Measurements from ENCODE around the gene KIF26B.

Gene KIF26B

GRCh38 chr1:245197911-245198379 lies 43.2 kb downstream of the KIF26B start:
- 17% methylated on average over 1 of the region's 1 CpG for WGBS
- Histone ChIP-seq H3K9me3 (ENCODE audit: insufficient read depth, low read depth, low read length) (no peaks in the 10 kb centered on the region), H3K4me3 (ENCODE audit: low read length) (no peak overlapping the region), H3K27me3 (ENCODE audit: insufficient read depth, low read length) (no peaks in the 10 kb centered on the region), H3K36me3 (ENCODE audit: insufficient read depth, low read length) (no peaks in the 10 kb centered on the region), H3K4me1 (ENCODE audit: insufficient read depth, low read length) (peaks cover 37% of the 10 kb centered on the region), H3K27ac (ENCODE audit: low read depth, low read length) (no peak overlapping the region), H3K9ac (ENCODE audit: low read depth, low read length) (no peak overlapping the region)

DNA sequence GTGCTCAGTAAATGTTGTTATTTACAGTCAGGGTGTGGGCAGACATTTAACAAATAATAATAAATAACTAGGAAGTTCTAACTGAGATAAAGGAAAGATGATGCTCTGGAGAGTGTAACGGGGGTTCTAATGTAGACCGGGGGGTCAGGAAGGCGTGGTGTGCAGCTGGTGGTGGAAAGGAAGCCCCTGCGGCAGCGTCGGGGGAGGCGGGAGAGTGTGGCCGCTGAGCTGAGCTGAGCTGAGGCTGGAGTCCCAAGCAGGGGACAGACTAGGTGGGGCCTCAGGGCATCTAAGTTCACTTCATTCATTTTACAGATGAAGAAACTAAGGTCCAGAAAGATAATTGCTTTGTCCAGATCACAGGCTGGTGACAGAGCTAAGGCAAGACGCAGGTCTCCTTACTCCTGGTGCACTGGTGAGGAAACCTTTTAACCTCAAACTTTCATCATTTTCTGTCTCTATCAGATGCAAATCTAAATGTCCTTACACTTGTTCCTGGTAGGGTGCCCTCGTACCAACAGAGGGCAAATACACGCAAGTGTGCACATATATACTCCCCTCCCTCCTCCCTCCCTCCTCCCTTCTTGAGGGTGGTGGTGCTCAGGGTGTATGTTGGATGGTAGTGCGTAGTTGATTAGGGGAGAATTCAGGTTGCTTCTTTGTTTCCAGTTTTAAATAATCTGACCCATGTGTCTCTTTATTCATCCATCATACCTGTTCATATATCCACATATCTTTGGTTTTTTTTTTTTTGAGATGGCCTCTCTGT lies 44.1 kb downstream of the KIF26B start:
- Histone ChIP-seq H3K9ac (ENCODE audit: low read depth, low read length) (no peak overlapping the region), H3K4me1 (ENCODE audit: insufficient read depth, low read length) (peaks cover 37% of the 10 kb centered on the region), H3K9me3 (ENCODE audit: insufficient read depth, low read depth, low read length) (no peaks in the 10 kb centered on the region), H3K4me3 (ENCODE audit: low read length) (no peak overlapping the region), H3K27ac (ENCODE audit: low read depth, low read length) (no peak overlapping the region), H3K27me3 (ENCODE audit: insufficient read depth, low read length) (no peaks in the 10 kb centered on the region), H3K36me3 (ENCODE audit: insufficient read depth, low read length) (no peaks in the 10 kb centered on the region)
- WGBS = 60% methylated on average over 10 of the region's 12 CpGs

DNA sequence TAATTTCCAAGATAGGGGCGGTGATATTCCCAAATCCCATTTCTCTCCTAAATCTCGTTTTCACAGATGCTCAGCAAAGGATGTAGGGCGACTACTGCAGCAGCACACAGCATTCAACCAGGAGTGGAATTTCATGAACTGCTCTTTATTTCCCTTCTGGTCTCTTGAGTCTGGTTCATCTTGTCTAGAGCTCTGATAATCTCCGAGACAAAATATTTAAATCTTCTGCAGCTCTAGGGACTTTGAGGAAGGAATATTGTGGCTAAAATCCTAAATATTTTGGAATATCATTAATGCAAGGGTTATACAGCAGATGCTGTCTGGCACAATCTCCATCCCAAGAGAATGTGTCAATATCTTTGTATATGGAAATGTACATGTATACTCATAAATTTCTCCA lies 45.4 kb downstream of the KIF26B start:
- Histone ChIP-seq H3K27ac (ENCODE audit: low read depth, low read length) (no peak overlapping the region), H3K27me3 (ENCODE audit: insufficient read depth, low read length) (no peaks in the 10 kb centered on the region), H3K4me1 (ENCODE audit: insufficient read depth, low read length) (peaks cover 32% of the 10 kb centered on the region), H3K9ac (ENCODE audit: low read depth, low read length) (no peak overlapping the region), H3K36me3 (ENCODE audit: insufficient read depth, low read length) (no peaks in the 10 kb centered on the region), H3K9me3 (ENCODE audit: insufficient read depth, low read depth, low read length) (no peaks in the 10 kb centered on the region), H3K4me3 (ENCODE audit: low read length) (no peak overlapping the region)
- WGBS = 90% methylated on average over 4 of the region's 4 CpGs

DNA sequence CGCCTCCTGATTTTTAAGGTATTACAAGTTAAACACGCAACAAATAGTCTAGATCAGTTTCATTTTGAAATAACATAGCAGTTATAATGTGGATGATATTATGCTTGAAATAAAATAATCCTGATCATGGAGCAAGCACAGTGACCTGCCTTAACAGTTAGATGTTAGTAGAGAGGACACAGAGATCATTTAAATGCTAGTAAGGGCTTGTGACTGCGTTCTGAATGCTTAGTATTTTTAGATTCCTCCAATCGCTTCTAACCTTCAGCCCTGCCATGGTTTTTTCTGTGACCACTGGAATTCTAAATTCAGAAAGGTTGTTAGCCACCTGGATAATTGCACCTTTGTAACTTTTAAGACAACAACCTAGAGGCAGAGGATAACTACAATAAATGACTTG lies 46.4 kb downstream of the KIF26B start:
- peaks cover 5% of the 10 kb centered on the region for H3K9me3 ChIP-seq (ENCODE audit: insufficient read depth, low read depth, low read length)
- no peak overlapping the region for H3K9ac ChIP-seq (ENCODE audit: low read depth, low read length)
- H3K36me3 ChIP-seq (ENCODE audit: insufficient read depth, low read length) = no peaks in the 10 kb centered on the region
- H3K4me1 ChIP-seq (ENCODE audit: insufficient read depth, low read length) = peaks cover 24% of the 10 kb centered on the region
- 85% methylated on average over 4 of the region's 4 CpGs for WGBS
- H3K27ac ChIP-seq (ENCODE audit: low read depth, low read length) = no peak overlapping the region
- no peak overlapping the region for H3K4me3 ChIP-seq (ENCODE audit: low read length)
- H3K27me3 ChIP-seq (ENCODE audit: insufficient read depth, low read length) = no peaks in the 10 kb centered on the region

DNA sequence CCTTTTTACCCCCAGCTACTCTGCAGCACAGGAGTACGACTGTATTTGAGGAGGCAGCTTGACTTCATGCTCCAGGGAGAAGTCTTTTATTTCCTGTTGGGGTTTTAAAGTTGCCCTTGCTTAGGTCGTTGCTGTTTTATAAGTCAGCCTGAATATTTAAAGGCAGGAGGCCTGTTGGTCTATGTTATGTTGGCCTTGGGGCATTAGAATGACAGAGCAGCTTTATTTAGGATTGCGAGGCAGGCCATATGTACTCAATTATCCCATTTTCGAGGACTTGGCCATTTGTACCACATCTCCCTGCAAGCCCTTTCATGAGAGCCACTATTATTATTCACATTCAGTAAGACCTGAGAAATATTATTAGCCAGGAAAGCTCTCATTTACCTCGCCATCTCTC lies 47.0 kb downstream of the KIF26B start:
- Histone ChIP-seq H3K27ac (ENCODE audit: low read depth, low read length) (no peak overlapping the region), H3K9ac (ENCODE audit: low read depth, low read length) (no peak overlapping the region), H3K4me1 (ENCODE audit: insufficient read depth, low read length) (peaks cover 22% of the 10 kb centered on the region), H3K9me3 (ENCODE audit: insufficient read depth, low read depth, low read length) (peaks cover 11% of the 10 kb centered on the region), H3K27me3 (ENCODE audit: insufficient read depth, low read length) (no peaks in the 10 kb centered on the region), H3K36me3 (ENCODE audit: insufficient read depth, low read length) (no peaks in the 10 kb centered on the region), H3K4me3 (ENCODE audit: low read length) (no peak overlapping the region)
- 63% methylated on average over 5 of the region's 5 CpGs for WGBS

DNA sequence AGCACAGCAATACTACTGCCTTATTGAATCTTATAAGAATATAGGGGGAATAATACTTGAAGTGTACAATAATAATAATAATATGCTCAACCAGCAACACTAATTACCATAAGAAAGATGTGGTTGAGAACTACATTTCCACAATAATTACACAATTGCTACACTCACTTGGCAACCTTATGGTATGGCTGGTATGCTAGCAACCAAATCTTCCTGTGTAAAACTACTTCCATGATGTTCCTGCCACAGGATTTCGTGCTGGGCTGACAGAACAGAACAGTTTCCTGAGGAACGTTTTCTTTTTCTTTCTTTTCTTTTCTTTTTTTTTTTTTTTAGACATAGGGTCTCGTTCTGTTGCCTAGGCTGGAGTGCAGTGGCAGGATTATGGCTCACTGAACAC lies 50.6 kb downstream of the KIF26B start:
- H3K9me3 ChIP-seq (ENCODE audit: insufficient read depth, low read depth, low read length) = peaks cover 27% of the 10 kb centered on the region
- H3K9ac ChIP-seq (ENCODE audit: low read depth, low read length) = no peak overlapping the region
- peaks cover 15% of the 10 kb centered on the region for H3K4me1 ChIP-seq (ENCODE audit: insufficient read depth, low read length)
- no peak overlapping the region for H3K4me3 ChIP-seq (ENCODE audit: low read length)
- H3K27ac ChIP-seq (ENCODE audit: low read depth, low read length) = no peak overlapping the region
- no peaks in the 10 kb centered on the region for H3K27me3 ChIP-seq (ENCODE audit: insufficient read depth, low read length)
- WGBS = 83% methylated on average over 3 of the region's 3 CpGs
- H3K36me3 ChIP-seq (ENCODE audit: insufficient read depth, low read length) = no peaks in the 10 kb centered on the region

- H3K9me3 ChIP-seq (ENCODE audit: insufficient read depth, low read depth, low read length) = peaks cover 27% of the 10 kb centered on the region
- peaks cover 13% of the 10 kb centered on the region for H3K4me1 ChIP-seq (ENCODE audit: insufficient read depth, low read length)
- WGBS = 94% methylated on average over 1 of the region's 1 CpG
- no peak overlapping the region for H3K9ac ChIP-seq (ENCODE audit: low read depth, low read length)
- H3K4me3 ChIP-seq (ENCODE audit: low read length) = no peak overlapping the region
- no peaks in the 10 kb centered on the region for H3K27me3 ChIP-seq (ENCODE audit: insufficient read depth, low read length)
- H3K27ac ChIP-seq (ENCODE audit: low read depth, low read length) = no peak overlapping the region
- no peaks in the 10 kb centered on the region for H3K36me3 ChIP-seq (ENCODE audit: insufficient read depth, low read length)
Measured at GRCh38 chr1:245205864-245206263, 51.1 kb downstream of the KIF26B start.

- Histone ChIP-seq H3K27ac (ENCODE audit: low read depth, low read length) (no peak overlapping the region), H3K4me3 (ENCODE audit: low read length) (no peak overlapping the region), H3K36me3 (ENCODE audit: insufficient read depth, low read length) (no peaks in the 10 kb centered on the region), H3K4me1 (ENCODE audit: insufficient read depth, low read length) (no peaks in the 10 kb centered on the region), H3K27me3 (ENCODE audit: insufficient read depth, low read length) (no peaks in the 10 kb centered on the region), H3K9ac (ENCODE audit: low read depth, low read length) (no peak overlapping the region), H3K9me3 (ENCODE audit: insufficient read depth, low read depth, low read length) (peaks cover 27% of the 10 kb centered on the region)
- 95% methylated on average over 11 of the region's 11 CpGs for WGBS
Measured at GRCh38 chr1:245207056-245207638, 52.4 kb downstream of the KIF26B start.

DNA sequence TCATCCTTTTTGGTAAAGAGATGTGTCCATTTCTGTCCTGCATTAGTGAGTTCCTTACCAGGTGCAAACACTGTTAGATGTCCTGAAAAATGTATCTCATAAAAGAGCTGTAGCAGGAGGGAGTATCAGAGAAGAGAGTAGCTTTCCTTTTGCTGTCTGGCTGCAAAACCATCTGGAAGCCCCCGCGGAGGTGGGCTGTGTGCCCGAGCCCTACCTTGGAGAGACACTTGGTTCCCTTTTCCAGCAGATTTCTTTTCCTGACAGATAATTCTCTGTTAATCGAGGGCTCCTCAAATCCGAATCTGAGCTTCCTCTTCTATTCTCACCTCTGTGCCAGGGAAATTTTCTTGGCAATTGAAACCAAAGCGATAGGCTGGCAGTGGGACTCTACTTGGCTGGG lies 53.0 kb downstream of the KIF26B start:
- 98% methylated on average over 6 of the region's 6 CpGs for WGBS
- Histone ChIP-seq H3K9ac (ENCODE audit: low read depth, low read length) (no peak overlapping the region), H3K27me3 (ENCODE audit: insufficient read depth, low read length) (no peaks in the 10 kb centered on the region), H3K9me3 (ENCODE audit: insufficient read depth, low read depth, low read length) (peaks cover 27% of the 10 kb centered on the region), H3K4me3 (ENCODE audit: low read length) (no peak overlapping the region), H3K4me1 (ENCODE audit: insufficient read depth, low read length) (0 out of 2 replicates have a peak, but pooled peaks cover under 1% of the 10 kb centered on the region), H3K27ac (ENCODE audit: low read depth, low read length) (no peak overlapping the region), H3K36me3 (ENCODE audit: insufficient read depth, low read length) (no peaks in the 10 kb centered on the region)

DNA sequence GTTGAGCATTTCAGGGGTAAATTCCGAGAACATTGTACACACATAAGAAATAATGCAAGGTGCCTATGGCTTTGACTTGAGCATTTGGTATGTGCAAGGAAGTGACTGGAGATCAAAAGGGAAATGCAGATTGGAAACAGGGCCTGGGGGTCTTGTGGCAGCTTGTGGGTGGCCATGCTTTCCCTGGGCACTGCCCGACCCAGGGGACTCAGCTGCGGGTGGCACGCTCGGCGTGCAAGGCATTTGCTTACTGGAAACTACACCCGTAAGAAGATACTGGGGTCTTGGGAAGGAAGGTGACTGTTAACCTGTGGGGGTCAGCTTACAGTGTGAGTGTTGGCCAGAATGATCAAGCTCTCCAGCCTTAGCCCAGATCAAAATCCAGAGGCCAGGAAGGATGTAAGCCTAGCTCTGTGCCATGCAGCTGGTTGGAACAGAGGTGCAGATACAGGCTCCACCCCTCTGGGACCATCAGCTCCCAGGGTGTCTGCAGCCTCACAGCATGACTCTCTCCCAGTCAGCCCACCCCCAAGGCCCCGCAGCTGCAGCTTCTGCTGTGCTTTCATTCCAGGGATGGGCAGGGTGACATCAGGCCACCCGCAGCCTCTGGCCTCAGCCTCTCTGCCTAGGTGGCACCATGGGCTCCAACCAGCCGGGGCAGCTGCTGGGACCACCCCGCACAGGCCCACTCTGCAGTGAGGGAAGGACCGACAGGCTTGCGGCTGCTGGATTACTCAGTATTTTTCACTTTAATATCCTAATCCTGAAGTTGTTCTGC lies 55.1 kb downstream of the KIF26B start:
- no peak overlapping the region for H3K27ac ChIP-seq (ENCODE audit: low read depth, low read length)
- no peak overlapping the region for H3K9ac ChIP-seq (ENCODE audit: low read depth, low read length)
- no peak overlapping the region for H3K4me3 ChIP-seq (ENCODE audit: low read length)
- 0 out of 2 replicates have a peak, but pooled peaks cover 4% of the 10 kb centered on the region for H3K4me1 ChIP-seq (ENCODE audit: insufficient read depth, low read length)
- 93% methylated on average over 13 of the region's 13 CpGs for whole genome bisulfite sequencing
- no peaks in the 10 kb centered on the region for H3K36me3 ChIP-seq (ENCODE audit: insufficient read depth, low read length)
- no peaks in the 10 kb centered on the region for H3K27me3 ChIP-seq (ENCODE audit: insufficient read depth, low read length)
- H3K9me3 ChIP-seq (ENCODE audit: insufficient read depth, low read depth, low read length) = peaks cover 27% of the 10 kb centered on the region

All from HUES64 (cell line).